Duodenal mucosa (tissue), 2 donors: Measurements from ENCODE around the gene HOMER3.
"Not testable (repeated sequence)": the region's sequence is repeated elsewhere in the genome, so short reads cannot be mapped to it uniquely, and the experiment has no call there.

ENCODE experiments used
- H3K27ac ChIP-seq: one replicate; pipeline ENCODE4 v1.7.0; 2013; ENCODE audit warnings: low read depth, low read length
- H3K27me3 ChIP-seq, 2 donors: one replicate each; pipeline ENCODE4 v1.7.0; 2013; ENCODE audit warnings: low read length in 2 of 2, control low read depth in 1 of 2; ENCODE audit not compliant: insufficient read depth in 2 of 2, control insufficient read depth in 1 of 2
- H3K36me3 ChIP-seq, 2 donors: one replicate each; pipeline ENCODE4 v1.7.0; 2013; ENCODE audit warnings: low read length in 2 of 2, control low read depth in 1 of 2; ENCODE audit not compliant: insufficient read depth in 2 of 2, control insufficient read depth in 1 of 2
- H3K4me1 ChIP-seq, 2 donors: one replicate each; pipeline ENCODE4 v1.7.0; 2013; ENCODE audit warnings: low read length in 2 of 2, control low read depth in 1 of 2; ENCODE audit not compliant: insufficient read depth in 2 of 2, control insufficient read depth in 1 of 2
- H3K4me3 ChIP-seq, 2 donors: one replicate each; pipeline ENCODE4 v1.7.0; 2013; ENCODE audit warnings: low read length in 2 of 2, low read depth in 1 of 2
- H3K9ac ChIP-seq, 2 donors: one replicate each; pipeline ENCODE4 v1.7.0; 2013; ENCODE audit warnings: low read length in 2 of 2, low read depth in 1 of 2
- H3K9me3 ChIP-seq, 2 donors: one replicate each; pipeline ENCODE4 v1.7.0; 2013; ENCODE audit warnings: low read length in 2 of 2, control low read depth in 1 of 2; ENCODE audit not compliant: control insufficient read depth in 1 of 2

The HOMER3 gene

DNA sequence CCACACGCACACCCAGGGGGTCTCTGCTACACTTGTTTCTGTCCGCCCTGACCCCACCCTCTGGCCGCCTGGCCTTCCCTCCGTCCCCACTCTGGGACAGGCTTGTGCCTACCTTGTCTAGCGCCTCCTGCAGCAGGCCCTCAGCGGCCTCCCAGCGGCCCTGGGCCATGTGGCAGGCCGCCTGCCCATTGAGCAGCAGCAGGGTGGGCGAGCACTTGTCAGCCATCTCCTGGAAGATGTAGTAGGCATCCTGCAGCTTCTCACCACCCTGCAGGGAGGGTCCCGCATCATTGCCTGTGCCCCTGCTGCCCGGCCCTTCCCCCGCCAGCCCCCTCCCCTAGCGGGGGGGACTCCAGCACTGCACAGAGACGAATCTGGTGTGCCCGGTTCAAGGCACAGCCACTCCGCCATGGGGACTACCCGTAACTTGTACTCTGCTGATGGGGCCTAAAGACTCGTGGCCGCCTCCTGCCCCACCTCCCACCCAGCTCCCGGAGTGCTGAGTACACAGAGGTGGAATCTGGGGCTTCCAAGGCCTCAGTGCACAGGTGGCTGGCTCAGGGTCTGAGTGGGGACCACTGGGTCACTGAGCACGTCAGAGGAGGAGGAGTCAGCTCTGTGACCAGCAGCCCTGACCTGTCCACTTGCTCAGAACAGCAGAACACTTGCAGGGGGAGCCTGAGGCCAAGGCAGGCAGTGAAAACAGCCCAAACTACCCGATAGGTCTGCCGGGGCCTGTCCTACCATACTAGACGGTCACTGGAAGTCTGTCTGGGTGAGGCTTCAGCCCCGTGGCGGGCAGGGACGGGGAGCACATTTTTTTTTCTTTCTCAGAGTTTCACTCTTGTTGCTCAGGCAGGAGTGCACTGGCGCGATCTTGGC lies 37.6 kb downstream of the HOMER3 start:
- Histone ChIP-seq H3K27ac (no peak overlapping the region), H3K4me1 (peaks cover 7 to 8% of the 10 kb centered on the region in 2 donors), H3K4me3 (no peak overlapping the region), H3K27me3 (no peaks in the 10 kb centered on the region), H3K9ac (no peak overlapping the region), H3K36me3 (peaks cover 31 to 79% of the 10 kb centered on the region in 2 donors), H3K9me3 (no peaks in the 10 kb centered on the region)

DNA sequence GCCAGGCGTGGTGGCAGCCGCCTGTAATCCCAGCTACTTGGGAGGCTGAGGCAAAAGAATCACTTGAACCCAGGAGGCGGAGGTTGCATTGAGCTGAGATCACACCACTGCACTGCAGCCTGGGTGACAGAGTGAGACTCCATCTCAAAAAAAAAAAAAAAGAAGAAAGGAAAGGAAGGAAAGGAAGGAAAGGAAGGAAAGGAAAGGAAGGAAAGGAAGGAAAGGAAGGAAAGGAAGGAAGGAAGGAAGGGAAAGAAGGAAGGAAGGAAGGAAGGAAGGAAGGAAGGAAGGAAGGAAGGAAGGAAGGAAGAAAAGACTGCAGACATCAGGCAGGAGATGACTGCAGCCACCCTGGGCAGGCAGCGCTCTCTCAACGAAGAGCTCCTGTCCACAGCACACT lies 38.5 kb downstream of the HOMER3 start:
- H3K27ac ChIP-seq, H3K9ac ChIP-seq, H3K9me3 ChIP-seq, H3K27me3 ChIP-seq, H3K4me3 ChIP-seq: not testable (repeated sequence)
- Histone ChIP-seq H3K36me3 (peaks cover 31 to 72% of the 10 kb centered on the region in 2 donors), H3K4me1 (peaks cover 9 to 11% of the 10 kb centered on the region in 2 donors)

DNA sequence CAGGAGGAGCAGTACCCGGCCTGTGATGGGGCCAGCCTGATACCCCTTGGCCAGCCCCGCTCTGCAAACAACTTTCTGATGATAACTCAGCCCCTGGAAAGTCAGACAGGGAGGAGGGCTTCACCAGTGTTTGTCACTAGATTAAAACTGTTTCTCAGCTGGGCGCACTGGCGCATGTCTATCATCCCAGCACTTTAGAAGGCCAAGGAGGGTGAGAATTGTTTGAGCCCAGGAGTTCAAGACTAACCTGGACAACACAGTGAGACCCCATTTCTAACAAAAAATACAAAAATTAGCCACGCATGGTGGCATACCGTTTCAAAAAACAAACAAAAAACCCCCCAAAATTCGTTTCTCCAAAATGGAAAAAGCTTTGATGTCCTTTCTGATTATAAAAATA lies 39.5 kb downstream of the HOMER3 start:
- H3K4me1 ChIP-seq: peaks cover 9 to 11% of the 10 kb centered on the region in 2 donors
- H3K27ac ChIP-seq: no peak overlapping the region
- no peak overlapping the region for H3K9ac ChIP-seq
- H3K36me3 ChIP-seq: peaks cover 25 to 62% of the 10 kb centered on the region in 2 donors
- no peaks in the 10 kb centered on the region for H3K9me3 ChIP-seq
- no peak overlapping the region for H3K4me3 ChIP-seq
- peaks cover 9% of the 10 kb centered on the region in 2 donors for H3K27me3 ChIP-seq

DNA sequence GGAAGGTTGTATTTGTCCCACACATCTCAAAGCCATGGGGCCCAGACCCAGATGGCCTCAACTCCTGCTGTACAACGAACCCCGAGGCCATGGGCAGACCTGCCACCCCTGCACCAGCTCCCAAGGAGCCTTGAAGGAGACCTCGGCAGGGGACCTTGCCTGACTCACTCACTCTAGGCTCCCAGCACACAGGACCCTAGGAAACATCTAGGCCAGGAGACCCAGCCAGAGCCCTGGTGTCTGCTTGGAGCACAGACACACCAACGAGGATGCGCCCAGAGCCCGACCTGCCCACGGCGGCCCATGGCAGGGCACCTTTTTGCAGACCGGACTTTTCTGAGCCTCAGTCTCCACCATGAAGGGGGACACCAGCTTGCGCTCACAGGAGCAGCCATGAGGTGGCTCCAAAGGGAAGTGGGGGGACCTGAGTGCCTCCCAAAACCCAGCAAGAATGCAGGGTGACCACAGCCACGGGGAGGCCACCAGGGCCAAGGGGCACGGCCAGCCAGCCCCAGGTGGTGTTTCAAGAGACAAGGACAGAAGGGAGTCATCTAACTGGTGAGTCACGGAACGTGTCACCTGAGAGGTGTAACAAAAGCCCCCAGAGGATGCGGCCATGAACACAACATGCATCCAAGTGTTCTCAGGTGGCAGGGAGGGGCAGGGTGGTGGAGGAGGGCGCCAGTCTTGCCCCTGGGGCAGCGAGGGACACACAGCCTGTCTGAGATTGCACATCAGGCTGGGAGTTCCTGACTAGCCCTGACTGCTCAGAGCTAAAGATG lies 40.1 kb downstream of the HOMER3 start:
- Histone ChIP-seq H3K4me3 (no peak overlapping the region), H3K36me3 (peaks cover 21 to 56% of the 10 kb centered on the region in 2 donors), H3K4me1 (peaks cover 9 to 11% of the 10 kb centered on the region in 2 donors), H3K9ac (no peak overlapping the region), H3K27ac (no peak overlapping the region), H3K9me3 (no peaks in the 10 kb centered on the region), H3K27me3 (peaks cover 10 to 11% of the 10 kb centered on the region in 2 donors)

DNA sequence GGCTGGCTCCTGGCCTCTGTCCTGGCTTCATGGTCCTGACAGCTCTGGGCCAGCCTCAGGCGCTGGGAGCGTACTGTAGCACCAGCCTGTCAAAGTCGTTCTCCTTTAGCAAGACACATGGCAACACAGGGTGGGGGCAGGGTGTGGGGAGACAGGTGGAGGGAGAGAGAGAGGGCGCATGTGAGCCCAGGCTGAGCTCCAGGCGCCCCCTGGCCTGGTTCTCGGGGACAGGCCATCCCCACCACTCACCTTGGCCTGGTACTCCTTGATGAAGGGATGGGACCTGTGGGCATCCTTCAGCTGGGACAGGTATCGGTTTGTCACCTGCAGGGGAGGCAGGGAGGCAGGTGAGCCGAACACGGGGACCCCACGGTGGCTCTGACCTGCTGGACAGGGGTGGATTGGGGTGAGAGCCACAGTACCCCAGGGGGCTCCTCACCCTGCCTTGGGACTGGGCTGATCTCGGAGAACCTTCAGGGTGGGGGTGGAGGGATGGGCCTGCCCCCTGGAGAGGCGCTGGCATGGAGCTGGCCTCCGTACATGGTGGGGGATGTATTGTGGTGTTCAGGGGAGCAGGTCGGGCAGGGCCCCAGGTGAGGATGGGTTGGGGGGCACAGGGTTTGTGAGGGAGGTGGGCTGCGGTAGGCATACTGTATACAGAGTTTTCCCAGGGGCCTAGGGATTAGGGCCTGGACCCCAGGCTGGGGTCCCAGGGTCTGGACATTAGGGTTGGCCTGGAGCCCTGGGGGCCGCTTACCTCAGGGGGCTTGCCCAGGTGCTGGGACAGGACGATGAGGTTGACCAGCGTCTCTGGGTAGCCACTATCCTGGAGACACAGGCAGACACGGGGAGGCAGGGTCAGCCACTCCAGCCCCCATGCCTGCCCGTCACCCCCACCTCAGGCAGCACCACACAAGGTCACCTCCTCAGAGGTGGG lies 41.1 kb downstream of the HOMER3 start:
- H3K27me3 ChIP-seq: peaks cover 13 to 18% of the 10 kb centered on the region in 2 donors
- H3K4me1 ChIP-seq: peaks cover 11% of the 10 kb centered on the region in 2 donors
- H3K4me3 ChIP-seq: no peak overlapping the region
- H3K9me3 ChIP-seq: no peaks in the 10 kb centered on the region
- H3K9ac ChIP-seq: no peak overlapping the region
- H3K27ac ChIP-seq: no peak overlapping the region
- peaks cover 13 to 47% of the 10 kb centered on the region in 2 donors for H3K36me3 ChIP-seq

DNA sequence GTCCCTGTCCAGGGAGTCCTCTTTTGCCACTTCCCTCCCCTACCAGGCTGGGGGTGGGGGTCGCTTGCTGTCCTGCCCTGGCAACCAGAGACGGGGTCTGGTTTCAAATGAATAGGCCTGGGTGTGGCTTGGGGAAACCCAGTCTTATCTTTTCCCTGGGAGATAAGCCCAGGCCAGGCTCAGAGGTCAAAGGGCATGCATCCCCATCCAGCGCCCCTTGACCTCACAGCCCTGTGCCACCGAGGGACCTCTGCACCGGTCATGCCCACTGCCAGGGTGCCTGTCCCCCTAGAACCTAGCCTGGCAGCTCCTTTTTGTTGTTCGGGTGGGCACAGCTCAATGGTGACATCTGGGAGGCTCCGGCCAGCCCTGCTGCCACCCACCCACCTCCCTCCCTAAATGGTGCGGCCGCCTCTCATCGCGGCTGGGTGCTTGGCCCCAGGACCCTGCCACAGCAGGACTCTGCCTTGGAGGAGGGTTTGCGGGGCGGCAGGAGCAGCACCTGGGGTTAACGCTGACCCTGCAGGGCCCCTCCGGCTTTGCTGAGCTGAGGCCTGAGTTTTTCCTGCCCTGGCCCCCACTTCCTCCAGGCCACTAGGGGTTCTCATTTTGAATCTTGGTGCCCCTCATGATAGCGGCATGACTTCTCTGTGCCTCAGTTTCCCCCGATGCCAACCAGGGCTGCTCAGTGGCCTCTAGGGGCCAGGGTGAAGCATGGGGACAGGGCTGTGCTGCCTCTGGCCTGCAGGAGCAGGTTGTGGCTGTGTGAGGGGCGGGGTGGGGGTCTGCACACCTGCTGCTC lies 42.2 kb downstream of the HOMER3 start:
- H3K36me3 ChIP-seq: peaks cover 10 to 39% of the 10 kb centered on the region in 2 donors
- H3K27ac ChIP-seq: no peak overlapping the region
- H3K4me3 ChIP-seq: no peak overlapping the region
- H3K9me3 ChIP-seq: no peaks in the 10 kb centered on the region
- H3K4me1 ChIP-seq: peaks cover 11 to 12% of the 10 kb centered on the region in 2 donors
- H3K9ac ChIP-seq: no peak overlapping the region
- H3K27me3 ChIP-seq: peaks cover 23 to 24% of the 10 kb centered on the region in 2 donors

DNA sequence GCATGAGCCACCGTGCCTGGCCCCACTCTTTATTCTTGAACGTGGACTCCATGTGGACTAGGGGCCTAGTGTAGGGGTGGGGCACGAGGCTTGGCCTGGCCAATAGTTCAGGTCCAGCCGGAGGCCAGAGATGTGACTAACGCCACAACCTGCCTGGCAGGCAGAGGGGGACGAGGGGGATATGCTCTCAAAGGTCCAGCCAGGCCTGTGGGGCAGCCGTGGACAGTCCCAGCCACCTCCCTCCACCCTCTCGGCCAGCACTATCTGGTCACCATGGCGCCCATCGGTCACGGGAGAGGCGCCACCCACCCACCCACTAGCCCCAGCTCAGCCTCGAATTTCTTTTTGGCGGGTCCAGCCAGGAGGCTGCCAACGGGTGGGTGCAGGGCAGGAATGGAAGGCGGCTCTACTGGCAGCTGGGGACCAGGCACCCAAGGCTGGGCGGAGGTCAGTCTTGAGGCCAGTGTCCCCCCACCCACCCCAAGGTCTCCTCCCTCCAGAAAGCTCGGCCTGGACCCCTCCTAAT lies 42.9 kb downstream of the HOMER3 start:
- Histone ChIP-seq H3K27me3 (peaks cover 23 to 24% of the 10 kb centered on the region in 2 donors), H3K4me1 (peaks cover 11 to 12% of the 10 kb centered on the region in 2 donors), H3K9me3 (no peaks in the 10 kb centered on the region), H3K27ac (no peak overlapping the region), H3K4me3 (no peak overlapping the region), H3K36me3 (peaks cover 10 to 34% of the 10 kb centered on the region in 2 donors), H3K9ac (no peak overlapping the region)

DNA sequence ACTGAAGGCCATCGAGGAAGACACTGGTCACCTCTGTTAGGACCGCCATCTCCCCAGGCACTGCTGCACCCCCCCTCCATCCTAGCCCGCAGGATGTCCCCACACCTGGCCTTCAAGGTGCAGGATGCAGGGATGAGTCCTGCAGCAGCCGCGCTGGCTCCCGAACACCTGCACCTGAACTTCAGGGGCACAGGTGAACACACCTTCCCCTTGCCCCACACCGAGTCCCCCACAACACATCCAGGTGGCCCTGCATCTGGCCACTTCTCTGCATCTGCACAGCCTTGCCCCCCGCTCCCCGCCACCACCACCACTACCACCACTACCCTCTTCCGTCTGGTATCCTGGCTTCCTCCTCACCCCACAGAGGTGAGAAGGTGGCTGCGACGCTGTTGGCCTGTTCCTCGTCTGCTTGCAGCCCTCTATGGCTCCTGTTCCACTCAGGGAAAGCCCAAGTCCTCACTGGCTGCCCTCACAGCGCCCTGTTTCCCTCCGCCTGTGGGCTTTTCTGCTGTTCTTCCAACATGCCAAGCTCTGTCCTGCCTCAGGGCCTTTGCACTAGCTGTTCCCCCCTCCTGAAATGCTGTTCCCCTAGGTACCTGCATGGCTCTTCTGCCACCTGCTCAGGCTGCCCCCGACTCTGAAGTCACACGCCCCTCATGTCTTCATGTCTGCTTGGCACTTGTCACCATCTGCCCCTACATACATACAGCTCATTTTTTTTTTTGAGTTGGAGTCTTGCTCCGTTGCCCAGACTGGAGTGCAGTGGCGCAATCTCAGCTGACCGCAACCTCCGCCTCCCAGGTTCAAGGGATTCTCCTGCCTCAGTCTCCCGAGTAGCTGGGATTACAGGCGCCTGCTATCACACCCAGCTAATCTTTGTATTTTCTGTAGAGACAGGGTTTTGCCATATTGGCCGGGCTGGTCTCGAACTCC lies 43.7 kb downstream of the HOMER3 start:
- Histone ChIP-seq H3K27me3 (peaks cover 23 to 24% of the 10 kb centered on the region in 2 donors), H3K4me3 (no peak overlapping the region), H3K4me1 (peaks cover 11 to 12% of the 10 kb centered on the region in 2 donors), H3K36me3 (peaks cover 10 to 29% of the 10 kb centered on the region in 2 donors), H3K9ac (no peak overlapping the region), H3K27ac (no peak overlapping the region), H3K9me3 (no peaks in the 10 kb centered on the region)
